A549 (cell line): ENCODE measurements around the gene RRAGA. TPM values are rescaled to one million over a fixed set of nuclear protein-coding genes. Genes with fewer than 3 reads are reported as not detected.

Experiments
- ATAC-seq, 2 experiments: fragments of 200-7000 bp in 1 of 2; fragments of >200 bp in 1 of 2; cut with Nextera tagmentation in 1 of 2; cut with Tn5 transposase in 1 of 2; 3 replicates each; pipeline versions ENCODE4 v1.8.0 to v1.9.1; 2018 to 2020; ENCODE audit warnings: mild to moderate bottlenecking in 1 of 2, moderate library complexity in 1 of 2
- CTCF ChIA-PET: fragments of 300-600 bp; sonication (Branson Sonifier 250); formaldehyde crosslinking; extraction: SDS; loops from one replicate; lab custom pipeline; 2021; ENCODE audit warnings: antibody characterized with exemption, inconsistent platforms; lab: Yijun Ruan, JAX
- POLR2A ChIA-PET: fragments of 350-600 bp; formaldehyde crosslinking; extraction: SDS; loops from one replicate; lab custom pipeline; 2021; ENCODE audit warnings: antibody characterized with exemption, inconsistent platforms; lab: Yijun Ruan, JAX
- DNase-seq, 2 experiments: peaks; one replicate each; pipeline versions ENCODE4 v3.0.0 to v3.0.0-alpha.2; 2011 to 2016; ENCODE audit warnings: low read depth in 1 of 2, low spot score in 1 of 2
- FAIRE-seq: peaks from 2 replicates; lab custom pipeline; 2011; peaks lifted over from hg19 to GRCh38; lab: Jason Lieb, UNC
- H3K27ac ChIP-seq, 2 experiments: fragments of >200 bp; sonication (Bioruptor Twin); formaldehyde crosslinking; 3 replicates each; pipeline ENCODE4 v1.5.1; 2016 to 2017
- H3K4me1 ChIP-seq: fragments of >200 bp; sonication (Bioruptor Twin); formaldehyde crosslinking; 3 replicates; pipeline ENCODE4 v1.6.1; 2016
- H3K4me2 ChIP-seq: fragments of >200 bp; sonication (Bioruptor Twin); formaldehyde crosslinking; 3 replicates; pipeline ENCODE4 v1.6.1; 2016
- H3K4me3 ChIP-seq: fragments of >200 bp; sonication (Bioruptor Twin); formaldehyde crosslinking; 3 replicates; pipeline ENCODE4 v1.5.1; 2016
- H3K9me3 ChIP-seq: fragments of >200 bp; sonication (Bioruptor Twin); formaldehyde crosslinking; 3 replicates; pipeline ENCODE4 v1.6.1; 2016
- CHD4 ChIP-seq: fragments of 200-600 bp; sonication (generic); IDR thresholded peaks from 2 replicates; pipeline ENCODE4 v1.6.1; 2016; ENCODE audit warnings: antibody characterized with exemption, mild to moderate bottlenecking, borderline replicate concordance
- EHMT2 ChIP-seq: fragments of 200-600 bp; sonication (generic); IDR thresholded peaks from 2 replicates; pipeline ENCODE4 v1.6.1; 2016; ENCODE audit warnings: antibody characterized with exemption, low read depth, mild to moderate bottlenecking, moderate library complexity
- FOSB ChIP-seq: fragments of 250-450 bp; sonication (Bioruptor Pico); IDR thresholded peaks from 2 replicates; pipeline ENCODE4 v1.5.0; 2020; ENCODE audit warnings: mild to moderate bottlenecking, moderate library complexity
- FOSL2 ChIP-seq, 2 experiments: fragments of 450-650 bp in 1 of 2; fragments of >200 bp in 1 of 2; sonication (Bioruptor Twin) in 1 of 2; formaldehyde crosslinking; IDR thresholded peaks; 2 replicates each; pipeline versions ENCODE4 v1.5.0 to v1.6.1; 2016 to 2020; ENCODE audit warnings: mild to moderate bottlenecking in 1 of 2, moderate library complexity in 1 of 2
- HDAC2 ChIP-seq: fragments of 200-600 bp; sonication (generic); IDR thresholded peaks from 2 replicates; pipeline ENCODE4 v1.6.1; 2016
- HOXA7 ChIP-seq: fragments of 250-450 bp; sonication (Bioruptor Pico); IDR thresholded peaks from 2 replicates; pipeline ENCODE4 v1.5.0; 2020; ENCODE audit warnings: mild to moderate bottlenecking, moderate library complexity
- HOXB5 ChIP-seq: fragments of 250-450 bp; sonication (Bioruptor Pico); IDR thresholded peaks from 2 replicates; pipeline ENCODE4 v1.5.0; 2020; ENCODE audit warnings: mild to moderate bottlenecking, moderate library complexity
- MAFK ChIP-seq: fragments of 450-650 bp; IDR thresholded peaks from 2 replicates; pipeline ENCODE4 v1.6.1; 2014; ENCODE audit not compliant: partially characterized antibody
- NFE2L2 ChIP-seq: fragments of 150-350 bp; conservative IDR thresholded peaks from 2 replicates; pipeline ENCODE4 v1.6.1; 2014; ENCODE audit warnings: low read length
- NPAS2 ChIP-seq: fragments of 250-450 bp; sonication (Bioruptor Pico); IDR thresholded peaks from 2 replicates; pipeline ENCODE4 v1.8.0; 2022; ENCODE audit warnings: mild to moderate bottlenecking, moderate library complexity, borderline replicate concordance
- RAD21 ChIP-seq, 2 experiments: fragments of >200 bp in 1 of 2; sonication (Bioruptor Twin) in 1 of 2; formaldehyde crosslinking in 1 of 2; IDR thresholded peaks in 1 of 2; conservative IDR thresholded peaks in 1 of 2; 2 replicates in 1 of 2; 3 replicates in 1 of 2; pipeline ENCODE4 v1.6.1; 2012 to 2018; ENCODE audit warnings: inconsistent platforms in 1 of 2
- TFCP2L1 ChIP-seq: fragments of 250-450 bp; sonication (Bioruptor Pico); IDR thresholded peaks from 2 replicates; pipeline ENCODE4 v1.5.0; 2021; ENCODE audit warnings: mild to moderate bottlenecking
- ZC3H11A ChIP-seq: fragments of 450-650 bp; IDR thresholded peaks from 2 replicates; pipeline ENCODE4 v1.6.1; 2014; ENCODE audit warnings: antibody characterized with exemption, mild to moderate bottlenecking
- WGBS: methylation state at CpG from one replicate; pipeline ENCODE4 v1.1.6; 2017; ENCODE audit errors: missing lambda C conversion rate; 5-methylcytosine and 5-hydroxymethylcytosine counted together
- polyA plus RNA-seq, 4 experiments: library from polyadenylated mRNA; depleted of rRNA in 3 of 4; stranded (reverse); fragments of >200 nt; fragmentation: RNase III in 1 of 4; extraction: RNeasy Plus Mini Kit Qiagen cat#74134 plus additional on column Dnase treatment in 1 of 4; gene quantifications; 2 replicates in 3 of 4; 3 replicates in 1 of 4; pipeline ENCODE4 v1.2.3, GENCODE V29; 2011 to 2017
- TF ChIP-seq, protein P1 (sequence below): IDR thresholded peaks from 2 replicates; pipeline ENCODE4 v1.6.1; 2012; ENCODE audit warnings: low read depth, borderline replicate concordance
- TF ChIP-seq, protein P2 (sequence below): fragments of >200 bp; sonication (Bioruptor Twin); formaldehyde crosslinking; IDR thresholded peaks from 3 replicates; pipeline ENCODE4 v1.6.1; 2016

RRAGA gene
- polyA plus RNA-seq, 2 of the 4 experiments (the other 2 are of a cell fraction): 115 to 133 TPM

DNA sequence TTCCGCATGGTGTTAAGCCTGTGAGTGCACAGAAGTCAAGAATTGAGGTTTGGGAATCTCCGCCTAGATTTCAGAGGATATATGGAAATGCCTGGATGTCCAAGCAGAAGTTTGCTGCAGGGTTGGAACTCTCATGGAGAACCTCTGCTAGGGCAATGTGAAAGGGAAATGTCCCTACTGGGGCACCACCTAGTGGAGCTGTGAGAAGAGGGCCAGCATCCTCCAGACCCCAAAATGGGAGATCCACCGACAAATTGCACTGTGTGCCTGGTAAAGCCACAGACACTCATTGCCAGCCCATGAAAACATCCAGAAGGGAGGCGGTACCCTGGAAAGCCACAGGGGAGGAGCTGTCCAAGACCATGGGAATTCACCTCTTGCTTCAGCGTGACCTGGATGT, 12.6 kb upstream of the RRAGA start:
- no peak overlapping the region for H3K4me3 ChIP-seq
- 72% methylated on average over 5 of the region's 5 CpGs for WGBS
- ATAC-seq (peak in 1 of 2 experiments; percentile 62; a peak in 3 of 6 replicates), FAIRE-seq (no peak), DNase-seq (no peak)
- ChIA-PET POLR2A (interaction anchor here (0.7 kb wide), 1 partner anchor 15 kb away, joined by 3 read pairs; no protein-coding TSS in a partner anchor), CTCF (interaction anchor here (0.6 to 1.8 kb wide), 6 partner anchors 10 to 1507 kb away, joined by 3 to 8 read pairs (median 3); partner anchors contain the start of gene RRAGA)
- H3K9me3 ChIP-seq: no peaks in the 10 kb centered on the region
- TF ChIP-seq HDAC2: no peak
- no peak for TF ChIP-seq NPAS2 (CRISPR knock-in tag)
- TF ChIP-seq HOXB5 (CRISPR knock-in tag): no peak
- TF ChIP-seq FOSB: no peak
- TF ChIP-seq FOSL2 (IDR thresholded peaks at IDR 0.05): no peak
- TF ChIP-seq FOSL2 (CRISPR knock-in tag; IDR thresholded peaks at IDR 0.05): no peak
- no peak for TF ChIP-seq HOXA7 (CRISPR knock-in tag)
- no peak for TF ChIP-seq RAD21 (conservative IDR thresholded peaks at IDR 0.05 in 1 of 2, IDR thresholded peaks at IDR 0.05 in 1 of 2)
- no peak for TF ChIP-seq TFCP2L1
- TF ChIP-seq CHD4: no peak
- TF ChIP-seq EHMT2: no peak
- TF ChIP-seq ZC3H11A: no peak
- TF ChIP-seq NFE2L2: no peak
- TF ChIP-seq, protein P1, sequence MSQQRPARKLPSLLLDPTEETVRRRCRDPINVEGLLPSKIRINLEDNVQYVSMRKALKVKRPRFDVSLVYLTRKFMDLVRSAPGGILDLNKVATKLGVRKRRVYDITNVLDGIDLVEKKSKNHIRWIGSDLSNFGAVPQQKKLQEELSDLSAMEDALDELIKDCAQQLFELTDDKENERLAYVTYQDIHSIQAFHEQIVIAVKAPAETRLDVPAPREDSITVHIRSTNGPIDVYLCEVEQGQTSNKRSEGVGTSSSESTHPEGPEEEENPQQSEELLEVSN: no peak
- H3K4me2 ChIP-seq: no peak overlapping the region
- no peak overlapping the region for H3K27ac ChIP-seq
- no peaks in the 10 kb centered on the region for H3K4me1 ChIP-seq

DNA sequence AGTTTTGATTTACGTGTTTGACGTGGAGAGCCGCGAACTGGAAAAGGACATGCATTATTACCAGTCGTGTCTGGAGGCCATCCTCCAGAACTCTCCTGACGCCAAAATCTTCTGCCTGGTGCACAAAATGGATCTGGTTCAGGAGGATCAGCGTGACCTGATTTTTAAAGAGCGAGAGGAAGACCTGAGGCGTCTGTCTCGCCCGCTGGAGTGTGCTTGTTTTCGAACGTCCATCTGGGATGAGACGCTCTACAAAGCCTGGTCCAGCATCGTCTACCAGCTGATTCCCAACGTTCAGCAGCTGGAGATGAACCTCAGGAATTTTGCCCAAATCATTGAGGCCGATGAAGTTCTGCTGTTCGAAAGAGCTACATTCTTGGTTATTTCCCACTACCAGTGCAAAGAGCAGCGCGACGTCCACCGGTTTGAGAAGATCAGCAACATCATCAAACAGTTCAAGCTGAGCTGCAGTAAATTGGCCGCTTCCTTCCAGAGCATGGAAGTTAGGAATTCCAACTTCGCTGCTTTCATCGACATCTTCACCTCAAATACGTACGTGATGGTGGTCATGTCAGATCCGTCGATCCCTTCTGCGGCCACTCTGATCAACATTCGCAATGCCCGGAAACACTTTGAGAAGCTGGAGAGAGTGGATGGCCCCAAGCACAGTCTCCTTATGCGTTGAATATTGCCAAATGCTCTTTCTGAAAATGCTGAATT, 850 bp downstream of the RRAGA start:
- ChIA-PET POLR2A (interaction anchor here (1.3 to 2.0 kb wide), 4 partner anchors 56 to 181 kb away, joined by 4 to 20 read pairs (median 7); partner anchors contain the start of gene DENND4C), CTCF (interaction anchor here (0.8 to 5.3 kb wide), 11 partner anchors 12 to 407 kb away, joined by 3 to 57 read pairs (median 4); partner anchors contain the start of gene SAXO1)
- no peak for FAIRE-seq
- TF ChIP-seq, protein P1: no peak
- TF ChIP-seq MAFK (peak; percentile 74), CHD4 (no peak)
- TF ChIP-seq, all 56 proteins: peak for 1
- Histone ChIP-seq H3K4me3 (peak overlapping the region; percentile 82), H3K4me2 (peak overlapping the region; percentile 93), H3K27ac (peak overlapping the region; percentile 92 to 95), H3K4me1 (peaks cover 21% of the 10 kb centered on the region), H3K9me3 (no peaks in the 10 kb centered on the region)
- DNase-seq (no peak), ATAC-seq (peak; percentile 5 to 17; a peak in 5 of 6 replicates)
- 3% methylated on average over 33 of the region's 33 CpGs for WGBS

DNA sequence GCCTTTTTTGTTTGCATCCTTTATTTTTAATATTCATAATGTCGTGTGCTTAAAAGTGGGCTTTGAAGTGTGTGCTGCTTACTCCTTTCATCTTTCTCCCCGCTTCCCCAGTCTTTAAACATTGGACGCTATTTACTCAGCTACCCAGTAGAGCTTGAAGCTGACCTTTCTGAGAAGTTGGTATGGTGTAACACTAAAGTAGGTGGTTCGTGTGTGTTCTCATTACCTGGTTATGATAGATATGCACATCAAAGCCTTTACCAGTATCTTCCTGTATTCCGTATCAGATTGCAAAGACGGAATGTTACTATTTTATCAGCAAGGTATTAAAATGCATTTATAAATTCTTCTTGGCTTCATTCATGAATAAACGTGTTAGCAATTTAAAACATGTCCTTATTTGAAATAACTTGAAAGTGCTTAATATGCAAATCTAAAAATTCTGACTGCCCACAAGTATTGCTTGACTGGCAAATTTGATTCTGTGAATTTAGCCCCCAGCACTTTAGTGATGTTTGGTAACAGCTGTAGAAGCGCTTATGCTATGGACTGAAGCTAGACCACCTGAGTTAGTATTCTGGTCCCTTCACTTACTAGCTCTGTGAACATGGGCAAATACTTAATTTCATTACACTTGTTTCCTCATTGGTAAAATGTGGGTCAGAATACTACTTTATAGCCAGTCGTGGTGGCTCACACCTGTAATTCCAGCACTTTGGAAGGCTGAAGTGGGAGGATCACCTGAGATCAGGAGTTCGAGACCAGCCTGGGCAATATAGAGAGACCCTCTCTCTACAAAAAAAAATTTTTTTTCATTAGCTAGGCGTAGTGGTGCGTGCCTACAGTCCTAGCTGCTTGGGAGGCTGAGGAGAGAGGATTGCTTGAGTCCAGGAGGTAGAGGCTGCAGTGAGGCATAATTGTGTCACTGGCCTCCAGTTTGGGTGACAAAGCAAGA, 1.7 kb downstream of the RRAGA start:
- WGBS: 61% methylated on average over 12 of the region's 12 CpGs
- peak; percentile 75 for TF ChIP-seq MAFK
- TF ChIP-seq, protein P2, sequence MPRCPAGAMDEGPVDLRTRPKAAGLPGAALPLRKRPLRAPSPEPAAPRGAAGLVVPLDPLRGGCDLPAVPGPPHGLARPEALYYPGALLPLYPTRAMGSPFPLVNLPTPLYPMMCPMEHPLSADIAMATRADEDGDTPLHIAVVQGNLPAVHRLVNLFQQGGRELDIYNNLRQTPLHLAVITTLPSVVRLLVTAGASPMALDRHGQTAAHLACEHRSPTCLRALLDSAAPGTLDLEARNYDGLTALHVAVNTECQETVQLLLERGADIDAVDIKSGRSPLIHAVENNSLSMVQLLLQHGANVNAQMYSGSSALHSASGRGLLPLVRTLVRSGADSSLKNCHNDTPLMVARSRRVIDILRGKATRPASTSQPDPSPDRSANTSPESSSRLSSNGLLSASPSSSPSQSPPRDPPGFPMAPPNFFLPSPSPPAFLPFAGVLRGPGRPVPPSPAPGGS: no peak
- TF ChIP-seq, all 56 proteins: peak for 1
- ChIA-PET POLR2A (interaction anchor here (0.5 to 1.3 kb wide), 2 partner anchors 15 to 180 kb away, joined by 3 to 4 read pairs; partner anchors contain the start of gene DENND4C), CTCF (interaction anchor here (0.6 to 5.3 kb wide), 4 partner anchors 125 to 413 kb away, joined by 3 to 57 read pairs (median 12); no protein-coding TSS in a partner anchor)
- no peak for ATAC-seq
- peak overlapping the region; percentile 92 to 95; a peak in 4 of 6 replicates for H3K27ac ChIP-seq
- H3K4me3 ChIP-seq: peak overlapping the region; percentile 82
- peak overlapping the region; percentile 93 for H3K4me2 ChIP-seq
- H3K4me1 ChIP-seq: peaks cover 21% of the 10 kb centered on the region
- DNase-seq: no peak
- no peaks in the 10 kb centered on the region for H3K9me3 ChIP-seq
- no peak for FAIRE-seq
